ENCODE data around the gene ZEB2.

DNA sequence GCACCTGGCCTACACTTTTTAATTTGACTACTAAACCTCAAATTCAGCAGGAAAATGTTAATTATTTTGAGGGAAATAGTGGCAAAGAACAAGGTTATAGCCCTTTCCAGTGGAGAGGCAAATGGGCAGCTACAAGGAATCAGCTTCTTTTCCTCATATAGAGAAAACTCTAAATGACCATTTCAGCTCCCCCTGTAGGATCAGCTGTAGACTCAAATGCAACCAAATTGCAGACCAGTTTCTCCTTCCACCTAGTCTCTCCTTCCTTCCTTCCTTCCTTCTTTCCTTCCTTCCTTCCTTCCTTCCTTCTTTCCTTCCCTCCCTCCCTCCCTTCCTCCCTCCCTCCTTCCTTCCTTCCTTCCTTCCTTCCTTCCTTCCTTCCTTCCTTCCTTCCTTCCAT is 158.2 kb downstream of the ZEB2 start:
- TF ChIP-seq SUZ12 (IDR thresholded peaks at IDR 0.05) (no peak), SP1 (IDR thresholded peaks at IDR 0.05) (no peak), FOXA1 (IDR thresholded peaks at IDR 0.05) (no peak), PKNOX1 (IDR thresholded peaks at IDR 0.05) (no peak), BHLHE40 (IDR thresholded peaks at IDR 0.05; ENCODE audit: borderline replicate concordance) (no peak), FOXK2 (IDR thresholded peaks at IDR 0.05) (no peak), ARNT (IDR thresholded peaks at IDR 0.05) (no peak)

Data from HEK293T (cell line).